Neural cell (in vitro differentiated cells): Measurements from ENCODE around the gene LMF2.

Experiments
- CTCF ChIP-seq: fragments of 450-650 bp; IDR thresholded peaks from 2 replicates; pipeline ENCODE4 v1.5.1; 2014; ENCODE audit warnings: antibody characterized with exemption, mild to moderate bottlenecking, moderate library complexity; ENCODE audit not compliant: poor library complexity, severe bottlenecking
- EP300 ChIP-seq: fragments of 450-650 bp; conservative IDR thresholded peaks from 2 replicates; pipeline ENCODE4 v1.6.1; 2014; ENCODE audit warnings: antibody characterized with exemption, mild to moderate bottlenecking, moderate library complexity; ENCODE audit not compliant: poor library complexity, severe bottlenecking
- EZH2 ChIP-seq: fragments of 200-600, 300-800 bp; shearing (Covaris generic), sonication (generic); IDR thresholded peaks from 2 replicates; pipeline ENCODE4 v1.6.1; 2014; ENCODE audit warnings: antibody characterized with exemption, low read length, borderline replicate concordance, mild to moderate bottlenecking; ENCODE audit not compliant: insufficient read depth, poor library complexity, severe bottlenecking
- MXI1 ChIP-seq: fragments of 450-650 bp; conservative IDR thresholded peaks from 2 replicates; pipeline ENCODE4 v1.6.1; 2014; ENCODE audit warnings: antibody characterized with exemption, mild to moderate bottlenecking; ENCODE audit not compliant: poor library complexity, severe bottlenecking
- POLR2AphosphoS5 ChIP-seq: IDR thresholded peaks from 2 replicates; pipeline ENCODE4 v1.6.1; 2012
- RAD21 ChIP-seq: fragments of 450-650 bp; conservative IDR thresholded peaks from 2 replicates; pipeline ENCODE4 v1.6.1; 2014; ENCODE audit warnings: antibody characterized with exemption, mild to moderate bottlenecking, moderate library complexity
- SMC3 ChIP-seq: fragments of 450-650 bp; conservative IDR thresholded peaks from 2 replicates; pipeline ENCODE4 v1.6.1; 2014; ENCODE audit warnings: antibody characterized with exemption, mild to moderate bottlenecking, moderate library complexity; ENCODE audit not compliant: poor library complexity
- TAF1 ChIP-seq: IDR thresholded peaks from 2 replicates; pipeline ENCODE4 v1.6.1; 2012; ENCODE audit warnings: low read depth

DNA sequence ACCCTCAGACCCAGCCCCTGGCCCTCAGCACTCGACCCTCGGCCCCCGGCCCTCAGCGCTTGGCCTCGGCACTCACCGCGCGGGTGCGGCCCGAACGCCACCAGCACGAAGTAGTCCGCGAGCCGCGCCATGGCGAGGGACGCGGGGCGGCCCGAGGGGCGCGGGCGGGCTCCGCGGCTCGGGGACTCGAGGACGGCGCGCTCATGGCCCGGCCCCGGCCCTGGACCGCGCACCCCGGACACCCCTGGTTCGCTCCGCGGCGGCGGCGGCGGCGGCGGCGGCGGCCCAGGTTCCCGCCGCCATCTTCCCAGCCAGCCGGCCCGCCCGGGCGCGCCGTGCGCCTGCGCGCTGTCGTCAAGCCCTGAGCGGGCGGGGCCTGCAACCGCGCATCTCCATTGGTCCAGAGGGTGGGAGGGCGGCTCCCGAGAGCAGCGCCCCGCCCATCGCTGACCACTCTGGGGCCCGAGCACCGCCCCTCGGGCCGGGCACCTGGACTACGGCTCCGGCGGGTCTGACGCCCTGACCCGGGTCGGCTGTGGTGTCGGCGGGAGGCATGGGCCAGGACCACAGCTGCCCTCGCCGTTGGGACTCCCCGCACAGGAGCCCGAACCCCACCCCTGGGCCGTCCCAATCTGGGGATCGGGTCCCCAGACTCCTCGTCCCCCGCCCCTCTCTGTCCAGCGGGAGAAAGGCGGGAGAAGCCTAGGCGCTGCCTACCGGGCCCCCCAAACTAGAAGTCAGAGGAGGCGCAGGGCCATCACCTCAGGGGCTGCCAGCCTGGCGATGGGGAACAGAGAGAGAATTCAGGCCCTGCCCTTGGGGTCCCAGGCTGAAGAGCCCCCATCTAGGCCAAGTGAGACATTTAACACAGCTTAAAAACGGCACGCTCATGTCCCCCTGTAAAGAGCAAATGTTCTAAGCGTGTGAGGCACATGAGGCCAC lies 32.5 kb downstream of the LMF2 start, which contains the start of gene SBF1:
- TF ChIP-seq POLR2AphosphoS5 (peak; percentile 67), EZH2 (no peak), CTCF (no peak), TAF1 (peak; percentile 54), MXI1 (peak; percentile 32), EP300 (peak; percentile 17), SMC3 (no peak), RAD21 (no peak)
